Testis (tissue), 2 donors: ENCODE measurements around the gene PRPSAP1.

Source experiments
- CTCF ChIP-seq, 3 experiments: fragments of 450-650 bp in 2 of 3; fragments of 200-600 bp in 1 of 3; sonication (generic) in 1 of 3; IDR thresholded peaks; one replicate each; pipeline ENCODE4 v1.5.1; 2016 to 2019; ENCODE audit warnings: antibody characterized with exemption in 3 of 3, mild to moderate bottlenecking in 2 of 3, moderate library complexity in 1 of 3
- POLR2A ChIP-seq: fragments of 450-650 bp; IDR thresholded peaks from one replicate; pipeline ENCODE4 v1.6.1; 2017; ENCODE audit warnings: antibody characterized with exemption, mild to moderate bottlenecking, moderate library complexity

GRCh38 chr17:76341301-76341700, 12.4 kb downstream of the PRPSAP1 start:
- TF ChIP-seq POLR2A (no peak), CTCF (IDR thresholded peaks at IDR 0.05) (no peak)
